Gastroesophageal sphincter (tissue), 4 donors: Measurements from ENCODE around the gene PCED1B. TPM values are rescaled to one million over a fixed set of nuclear protein-coding genes. Genes with fewer than 3 reads are reported as not detected.
"Not testable (repeated sequence)": the region's sequence is repeated elsewhere in the genome, so short reads cannot be mapped to it uniquely, and the experiment has no call there.

ENCODE experiments used
- ATAC-seq: fragments of 150-250 bp; one replicate; pipeline ENCODE4 v1.9.1; 2016; ENCODE audit warnings: mild to moderate bottlenecking, moderate library complexity
- H3K27ac ChIP-seq, 4 donors: fragments of 200-600 bp; sonication (generic) in 3 of 4; 1 replicate in 3 of 4; 2 replicates in 1 of 4; pipeline ENCODE4 v1.5.1; 2016 to 2019
- H3K27me3 ChIP-seq: fragments of 200-600 bp; sonication (generic); one replicate; pipeline ENCODE4 v1.5.1; 2019
- H3K36me3 ChIP-seq, 2 donors: fragments of 200-600 bp; sonication (generic); one replicate each; pipeline ENCODE4 v1.5.1; 2019; ENCODE audit warnings: control low read depth in 1 of 2
- H3K4me1 ChIP-seq, 3 donors: fragments of 200-600 bp; sonication (generic); 1 replicate in 2 of 3; 2 replicates in 1 of 3; pipeline ENCODE4 v1.5.1; 2016 to 2019; ENCODE audit warnings: control low read depth in 2 of 3
- H3K4me3 ChIP-seq, 2 donors: fragments of 200-600 bp; sonication (generic); one replicate each; pipeline ENCODE4 v1.5.1; 2019; ENCODE audit warnings: mild to moderate bottlenecking in 1 of 2, moderate library complexity in 1 of 2
- H3K9me3 ChIP-seq, 3 donors: fragments of 200-600 bp; sonication (generic); one replicate each; pipeline ENCODE4 v1.5.1; 2017 to 2019; ENCODE audit warnings: control low read depth in 2 of 3
- CTCF ChIP-seq, 4 experiments: fragments of 200-600 bp in 2 of 4; fragments of 450-650 bp in 2 of 4; sonication (generic) in 1 of 4; IDR thresholded peaks; one replicate each; pipeline ENCODE4 v1.5.1; 2017 to 2019; ENCODE audit warnings: antibody characterized with exemption in 4 of 4, mild to moderate bottlenecking in 2 of 4, moderate library complexity in 2 of 4
- EP300 ChIP-seq: sonication (generic); formaldehyde crosslinking; IDR thresholded peaks from one replicate; pipeline ENCODE4 v1.6.1; 2017; ENCODE audit warnings: antibody characterized with exemption, mild to moderate bottlenecking
- POLR2A ChIP-seq, 2 donors: fragments of 450-650 bp; IDR thresholded peaks; one replicate each; pipeline ENCODE4 v1.6.1; 2017; ENCODE audit warnings: antibody characterized with exemption in 2 of 2, mild to moderate bottlenecking in 2 of 2, moderate library complexity in 1 of 2
- POLR2AphosphoS5 ChIP-seq: sonication (generic); formaldehyde crosslinking; IDR thresholded peaks from one replicate; pipeline ENCODE4 v1.6.1; 2017; ENCODE audit warnings: antibody characterized with exemption
- WGBS, 2 donors: methylation state at CpG; one replicate each; pipeline ENCODE4 v1.1.5; 2018; ENCODE audit warnings: low coverage in 1 of 2; 5-methylcytosine and 5-hydroxymethylcytosine counted together
- total RNA-seq, 4 donors: library from RNA; depleted of rRNA; stranded (reverse); fragments of >200 nt; gene quantifications; one replicate each; pipeline ENCODE4 v1.1.0, GENCODE V29; 2016

PCED1B gene
- total RNA-seq, 4 donors from 2014 or later, result 0.22 to 2.7 (median 1.7) TPM; not detected in 1

- H3K9me3 ChIP-seq, result peaks cover 0 to 5% (median 0%) of the 10 kb centered on the region in 3 donors
- H3K4me3 ChIP-seq, result no peak overlapping the region
- ATAC-seq, result no peak
- no peaks in the 10 kb centered on the region for H3K4me1 ChIP-seq
- H3K27ac ChIP-seq, result no peak overlapping the region
- TF ChIP-seq EP300 (no peak), POLR2AphosphoS5 (no peak), CTCF (IDR thresholded peaks at IDR 0.05) (no peak), POLR2A (IDR thresholded peaks at IDR 0.05) (no peak)
- H3K36me3 ChIP-seq, result no peaks in the 10 kb centered on the region
- H3K27me3 ChIP-seq, result no peaks in the 10 kb centered on the region
Observed at GRCh38 chr12:47164116-47164515, 84.7 kb downstream of the PCED1B start.

DNA sequence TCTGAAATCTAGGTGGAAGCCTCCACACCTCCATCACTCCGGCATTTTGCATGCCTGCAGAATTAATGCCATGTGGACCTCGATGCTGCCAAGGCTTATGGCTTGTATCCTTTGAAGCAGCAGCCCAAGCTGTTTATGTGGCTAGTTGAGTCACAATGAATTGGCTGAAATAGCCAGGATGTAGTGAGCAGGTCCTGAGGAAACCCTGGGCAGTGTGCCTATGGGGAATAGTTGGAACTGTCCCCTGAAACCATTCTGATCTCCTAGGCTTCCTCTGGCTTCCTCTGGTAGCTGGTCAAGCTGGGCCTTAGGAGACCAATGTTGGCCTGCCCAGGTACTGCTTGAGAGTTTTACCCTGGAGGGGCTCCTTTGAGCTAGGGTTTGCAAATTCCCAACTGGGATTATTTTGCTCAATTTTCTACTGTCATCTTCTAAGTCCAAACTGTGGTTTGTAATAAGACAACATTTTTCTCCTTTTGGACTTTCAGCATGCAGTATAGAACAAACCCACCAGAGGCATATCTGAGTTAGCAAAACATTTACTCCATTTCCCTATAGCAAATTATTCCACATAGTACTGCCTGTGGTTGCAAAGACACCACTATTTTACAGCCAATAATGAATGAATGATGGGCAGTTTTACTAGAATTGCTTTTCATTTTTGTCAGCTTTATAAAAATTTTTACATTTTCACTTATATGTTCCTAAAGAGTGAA lies 85.5 kb downstream of the PCED1B start:
- WGBS, 2 donors, result 85% methylated on average over 2 of the region's 2 CpGs; no CpG with 5 or more reads in 1 of the 2 donors
- H3K9me3 ChIP-seq, result peaks cover 0 to 5% (median 0%) of the 10 kb centered on the region in 3 donors
- no peak for ATAC-seq
- no peaks in the 10 kb centered on the region for H3K27me3 ChIP-seq
- TF ChIP-seq EP300 (no peak), CTCF (IDR thresholded peaks at IDR 0.05) (no peak), POLR2AphosphoS5 (no peak), POLR2A (IDR thresholded peaks at IDR 0.05) (no peak)
- no peak overlapping the region for H3K4me3 ChIP-seq
- H3K4me1 ChIP-seq, result no peaks in the 10 kb centered on the region
- H3K27ac ChIP-seq, result no peak overlapping the region
- H3K36me3 ChIP-seq, result no peaks in the 10 kb centered on the region

DNA sequence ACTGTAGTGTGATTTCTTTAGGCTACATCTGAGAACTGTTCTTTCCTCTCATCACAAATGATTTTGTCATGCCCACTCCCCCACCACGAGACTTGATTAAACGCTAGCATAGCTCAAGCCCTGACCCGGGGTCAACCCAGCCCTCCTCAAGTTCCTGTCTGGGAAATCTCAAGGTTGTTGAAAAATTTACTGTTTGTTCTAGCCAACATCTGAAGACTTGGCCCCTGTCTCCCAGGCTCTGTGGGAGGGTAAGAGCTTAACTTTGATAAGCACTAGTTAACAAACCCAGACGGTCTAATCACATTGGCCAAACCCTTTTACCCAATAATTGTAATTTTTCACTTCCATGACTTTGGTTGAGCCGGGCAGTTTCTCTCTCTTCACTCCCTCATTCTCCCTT lies 86.5 kb downstream of the PCED1B start:
- H3K27ac ChIP-seq, result no peak overlapping the region
- no peak for ATAC-seq
- TF ChIP-seq POLR2A (IDR thresholded peaks at IDR 0.05) (no peak), EP300 (no peak), POLR2AphosphoS5 (no peak), CTCF (IDR thresholded peaks at IDR 0.05) (no peak)
- no peaks in the 10 kb centered on the region for H3K4me1 ChIP-seq
- 34 to 51% methylated on average over 4 to 5 of the region's 5 CpGs for WGBS, 2 donors
- H3K9me3 ChIP-seq, result peaks cover 0 to 5% (median 0%) of the 10 kb centered on the region in 3 donors
- no peaks in the 10 kb centered on the region for H3K27me3 ChIP-seq
- no peaks in the 10 kb centered on the region for H3K36me3 ChIP-seq
- no peak overlapping the region for H3K4me3 ChIP-seq

DNA sequence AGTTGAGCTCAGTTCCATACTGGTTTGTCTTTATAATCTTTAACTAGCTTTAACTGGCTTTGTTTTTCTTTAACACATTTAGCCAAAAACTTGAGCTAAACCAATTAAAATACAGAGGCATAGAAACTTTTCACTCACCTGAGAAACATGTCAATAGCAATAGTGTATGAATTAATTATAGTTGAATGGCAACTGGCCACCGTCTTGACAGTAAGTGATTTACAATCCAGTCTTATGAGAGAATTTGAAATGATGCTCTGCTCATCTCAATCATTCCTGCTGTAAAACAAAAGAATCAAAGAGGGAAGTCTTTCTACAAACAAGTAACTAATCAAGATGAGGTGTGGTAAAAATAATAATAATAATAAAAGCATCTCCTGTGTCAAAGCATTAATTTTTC lies 86.9 kb downstream of the PCED1B start:
- Histone ChIP-seq H3K27me3 (no peaks in the 10 kb centered on the region), H3K9me3 (peaks cover 0 to 5% (median 0%) of the 10 kb centered on the region in 3 donors), H3K27ac (no peak overlapping the region), H3K4me1 (no peaks in the 10 kb centered on the region), H3K36me3 (no peaks in the 10 kb centered on the region), H3K4me3 (no peak overlapping the region)
- 0% methylated on average over 1 of the region's 1 CpG; no CpG with 5 or more reads in 1 of the 2 donors for WGBS, 2 donors
- no peak for ATAC-seq
- TF ChIP-seq CTCF (IDR thresholded peaks at IDR 0.05) (no peak), POLR2AphosphoS5 (no peak), POLR2A (IDR thresholded peaks at IDR 0.05) (no peak), EP300 (no peak)

GRCh38 chr12:47170281-47170680 lies 90.9 kb downstream of the PCED1B start:
- not testable (repeated sequence) for H3K9me3 ChIP-seq, H3K36me3 ChIP-seq, H3K27ac ChIP-seq, ATAC-seq, H3K27me3 ChIP-seq, H3K4me3 ChIP-seq, H3K4me1 ChIP-seq
- WGBS, 2 donors, result 100% methylated on average over 2 of the region's 16 CpGs; no CpG with 5 or more reads in 1 of the 2 donors
